NCI-H1436 (cell line): Measurements from ENCODE around the gene FYTTD1.

Source experiments
- DNase-seq: peaks from one replicate; lab custom pipeline; 2025; lab: John Stamatoyannopoulos, UW

Gene FYTTD1

DNA sequence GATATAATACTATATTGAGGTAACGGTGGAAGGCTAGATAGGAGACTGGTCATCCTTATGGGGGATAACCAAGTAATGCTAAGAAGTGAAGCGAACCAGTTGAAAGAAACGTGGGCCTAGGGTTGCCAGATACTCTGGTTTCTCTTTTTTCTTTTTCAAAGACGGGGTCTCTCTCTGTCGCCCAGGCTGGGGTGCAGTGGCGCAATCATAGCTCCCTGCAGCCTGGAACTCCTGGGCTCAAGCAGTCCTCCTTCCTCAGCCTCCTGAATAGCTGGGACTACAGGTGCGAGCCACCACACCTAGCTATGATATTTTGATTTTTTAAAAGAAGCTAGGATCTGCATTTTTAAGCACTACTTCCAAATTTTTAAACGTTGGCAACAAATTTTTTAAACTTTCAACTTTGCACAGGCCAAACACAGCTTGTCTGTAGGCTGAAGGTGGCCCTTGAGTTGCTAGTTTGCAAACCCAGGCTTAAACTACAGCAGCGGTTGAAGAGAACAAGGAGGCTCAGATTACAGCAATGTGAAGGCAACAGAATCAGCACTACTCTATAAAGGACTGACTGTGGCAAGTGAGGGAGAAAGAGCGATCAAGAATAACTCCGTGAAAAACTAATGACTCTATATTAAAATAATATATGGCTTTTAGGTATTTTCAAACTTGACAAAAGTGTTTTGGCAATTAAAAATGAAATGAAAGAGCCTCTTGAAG lies 11.8 kb upstream of the FYTTD1 start:
- no peak for DNase-seq

DNA sequence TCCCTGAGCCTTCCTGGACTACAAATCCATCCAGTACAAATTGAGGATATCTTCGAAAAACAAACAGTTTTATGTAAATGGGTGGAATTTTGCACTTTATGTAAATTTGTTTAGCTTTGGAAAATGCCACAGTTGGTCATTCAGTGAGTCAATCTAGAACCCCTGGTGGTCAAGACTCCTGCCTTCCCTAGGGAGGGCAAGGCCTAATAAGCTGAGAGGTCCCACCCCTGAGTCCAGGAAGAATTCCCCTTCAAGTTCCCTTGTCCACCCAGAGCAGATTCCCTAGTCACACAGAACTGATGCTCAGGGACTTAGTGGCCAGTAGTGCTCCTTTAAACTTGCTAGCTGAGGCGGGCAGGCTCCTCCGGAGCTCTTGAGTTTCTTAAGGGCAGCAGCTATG lies 6.9 kb upstream of the FYTTD1 start:
- no peak for DNase-seq

DNA sequence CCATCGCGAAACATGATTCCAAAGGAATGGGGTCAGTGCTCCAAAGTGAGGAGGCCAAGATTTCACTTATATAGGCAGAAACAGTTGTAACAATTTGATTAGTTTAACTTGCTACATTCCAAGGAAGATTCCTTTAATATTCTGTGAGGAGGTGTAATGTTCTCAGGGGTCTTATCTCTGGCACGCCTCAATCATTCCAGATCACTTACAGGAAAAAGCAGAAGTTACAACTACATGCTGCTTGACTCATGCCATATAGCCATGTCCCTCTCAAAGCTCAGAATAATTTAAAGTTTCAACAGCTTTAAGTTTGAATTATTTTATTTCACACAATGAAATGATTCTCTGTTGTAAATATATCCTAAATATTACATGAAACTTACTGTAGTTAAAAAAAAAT lies 3.5 kb upstream of the FYTTD1 start:
- no peak for DNase-seq

DNA sequence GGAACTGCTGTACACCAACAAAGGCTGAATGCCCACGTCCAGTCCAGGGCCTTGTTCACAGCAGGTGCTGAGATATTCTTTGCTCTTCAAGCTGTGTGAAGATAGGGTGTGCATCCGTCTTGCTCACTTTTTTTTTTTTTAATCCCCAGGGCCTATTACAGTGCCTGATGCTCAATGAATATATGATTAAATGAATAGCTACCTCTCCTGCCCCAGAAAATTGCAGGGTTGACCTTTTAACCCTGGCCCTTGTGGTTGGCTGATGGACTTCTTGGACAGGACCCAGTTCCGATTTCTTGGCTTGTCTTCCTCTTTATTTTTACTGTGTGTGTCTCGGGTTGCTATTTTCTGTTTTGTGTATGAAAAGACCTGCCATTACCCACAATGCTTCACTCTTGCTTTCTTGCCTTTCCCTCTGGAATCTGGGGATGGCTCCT lies 2.9 kb upstream of the FYTTD1 start:
- DNase-seq, result no peak

DNA sequence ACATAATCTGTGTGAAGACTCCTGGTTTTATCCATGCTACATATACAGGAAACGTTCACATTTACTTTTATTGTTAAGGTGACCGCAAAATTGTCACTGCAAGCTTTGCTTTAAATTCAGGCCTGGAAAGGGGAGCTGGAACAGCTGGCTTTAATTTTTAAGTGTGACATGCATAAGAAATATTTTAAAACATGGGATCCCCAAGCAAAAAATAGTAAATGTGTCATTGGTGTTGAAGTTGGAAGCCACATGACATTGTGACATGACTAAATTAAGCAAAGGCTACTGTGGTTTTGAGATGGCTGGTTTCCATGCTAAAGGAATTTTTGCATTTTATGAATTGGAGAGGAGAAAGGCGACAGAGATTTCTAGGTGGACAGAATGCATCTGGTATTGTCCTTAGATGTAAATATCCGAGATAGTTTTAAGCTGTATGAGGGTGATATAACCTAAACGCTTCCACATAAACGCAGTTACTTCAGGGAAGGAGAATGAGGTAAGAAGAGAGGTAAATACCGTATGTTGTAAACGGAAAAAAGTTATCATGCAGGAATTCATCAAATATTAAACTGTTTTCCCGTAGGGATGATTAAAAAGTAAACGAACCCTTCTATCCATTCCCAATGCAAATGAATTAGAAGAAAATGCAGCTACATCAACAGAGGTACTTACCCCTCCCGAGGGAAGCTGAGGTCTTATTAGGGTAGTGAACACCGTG lies 927 bp upstream of the FYTTD1 start:
- no peak for DNase-seq

DNA sequence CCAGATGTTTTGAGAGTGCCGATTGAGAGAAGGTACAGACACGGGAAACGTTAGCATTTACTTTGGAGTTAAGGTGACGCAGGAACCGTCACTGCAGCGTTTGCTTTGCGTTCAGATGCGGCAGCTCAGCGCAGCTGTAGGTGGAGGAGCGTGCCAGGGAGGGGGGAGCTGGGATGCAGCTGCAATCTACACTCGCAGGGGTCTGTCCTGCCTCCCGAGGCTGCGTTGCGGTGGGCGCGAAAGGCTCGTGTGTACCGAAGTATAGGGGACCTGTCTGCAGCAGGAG lies 425 bp upstream of the FYTTD1 start:
- peak; percentile 66 for DNase-seq

DNA sequence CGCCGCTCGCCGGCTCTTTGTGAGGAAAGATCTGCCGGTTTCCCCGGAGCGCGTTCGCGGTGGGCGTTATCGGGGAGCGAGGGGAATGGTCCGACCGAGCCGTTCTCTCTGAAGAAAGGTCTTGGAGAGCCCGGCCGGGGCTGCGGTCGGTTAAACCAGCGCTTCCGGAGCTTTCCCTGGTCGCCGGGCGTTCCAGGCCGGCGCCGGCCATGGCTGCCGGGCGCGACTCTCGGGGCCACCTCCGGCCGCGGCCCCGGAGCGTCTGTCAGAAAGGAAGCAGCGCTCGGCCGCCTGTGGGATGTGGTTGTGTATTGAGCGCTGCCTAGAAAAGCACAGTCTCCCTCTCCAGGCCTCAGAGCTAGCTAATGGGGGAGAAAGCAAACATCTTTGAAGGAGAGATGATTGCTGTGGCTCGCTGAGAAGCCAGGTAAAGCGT lies 731 bp downstream of the FYTTD1 start:
- DNase-seq, result peak; percentile 36

DNA sequence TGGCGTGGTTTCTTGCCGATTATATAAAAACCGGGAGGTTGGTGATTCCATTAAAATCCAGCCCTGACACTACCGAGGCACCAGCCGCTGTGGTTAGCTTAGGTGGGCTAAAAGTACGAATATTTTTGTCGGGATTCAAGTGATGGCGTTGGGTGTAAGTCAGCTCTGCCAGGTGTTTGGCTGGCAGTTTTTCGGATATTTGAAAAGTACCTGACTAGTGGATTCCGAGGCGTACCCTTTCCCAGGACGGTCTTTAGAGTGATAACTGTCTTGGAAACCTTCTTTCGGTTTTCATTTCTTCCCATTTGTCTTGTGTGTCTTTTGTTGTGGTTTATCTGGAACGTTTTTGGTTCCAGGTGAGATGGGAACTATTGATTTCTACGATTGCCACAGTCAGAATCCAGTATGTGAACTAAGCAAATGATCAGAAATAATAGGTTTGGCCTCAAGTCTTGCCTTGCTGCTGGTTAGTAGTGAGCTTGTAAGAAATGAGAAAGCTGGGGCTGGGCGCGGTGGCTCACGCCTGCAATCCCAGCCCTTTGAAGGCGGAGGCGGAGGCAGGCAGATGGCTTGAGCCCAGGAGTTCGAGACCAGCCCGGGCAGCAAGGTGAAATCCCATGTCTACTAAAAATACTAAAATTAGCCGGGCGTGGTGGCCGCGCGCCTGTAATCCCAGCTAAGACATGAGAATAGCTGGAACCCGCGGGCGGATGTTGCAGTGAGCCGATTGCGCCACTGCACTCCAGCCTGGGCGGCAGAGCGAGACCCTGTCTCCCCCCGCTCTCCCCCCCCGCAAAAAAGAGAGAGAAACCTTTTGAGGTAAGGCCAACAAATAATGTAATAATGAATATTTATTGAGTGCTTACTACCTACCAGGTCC lies 1.4 kb downstream of the FYTTD1 start:
- no peak for DNase-seq

DNA sequence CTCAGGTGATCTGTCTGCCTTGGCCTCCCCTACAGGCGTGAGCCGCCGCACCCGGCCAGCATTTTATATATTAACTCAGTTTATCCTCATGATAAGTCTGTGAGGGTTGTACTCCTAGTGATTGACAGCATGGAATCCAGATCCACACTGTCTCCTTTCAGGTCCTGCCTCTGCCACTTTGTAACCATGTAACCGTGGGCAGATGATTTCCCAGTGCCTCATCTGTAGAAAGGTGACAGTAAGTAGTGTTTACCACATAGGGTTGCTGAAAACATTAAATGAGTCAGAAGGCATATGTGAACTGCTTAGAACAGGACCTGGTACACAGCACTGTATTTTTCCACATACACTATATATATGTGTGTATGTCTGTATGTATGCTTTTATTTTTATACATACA lies 2.4 kb downstream of the FYTTD1 start:
- no peak for DNase-seq

DNA sequence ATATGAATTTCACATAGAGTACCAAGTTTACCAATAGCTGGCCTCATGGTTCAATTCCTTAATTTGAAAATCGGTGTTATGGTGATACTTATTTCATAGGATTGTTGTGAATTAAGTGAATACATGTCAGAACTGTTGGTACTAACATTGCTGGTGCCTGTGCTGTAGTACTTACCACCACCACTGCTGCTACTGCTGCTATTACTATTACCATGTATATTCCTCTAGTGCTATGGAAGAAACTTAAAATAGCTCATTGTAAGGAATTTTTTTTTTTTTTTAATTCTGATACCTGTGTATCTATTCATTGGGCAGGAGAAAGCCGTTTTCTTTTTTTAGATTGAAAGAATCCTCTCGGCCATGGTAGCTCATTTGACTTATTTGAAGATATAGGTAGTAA lies 3.6 kb downstream of the FYTTD1 start:
- no peak for DNase-seq

DNA sequence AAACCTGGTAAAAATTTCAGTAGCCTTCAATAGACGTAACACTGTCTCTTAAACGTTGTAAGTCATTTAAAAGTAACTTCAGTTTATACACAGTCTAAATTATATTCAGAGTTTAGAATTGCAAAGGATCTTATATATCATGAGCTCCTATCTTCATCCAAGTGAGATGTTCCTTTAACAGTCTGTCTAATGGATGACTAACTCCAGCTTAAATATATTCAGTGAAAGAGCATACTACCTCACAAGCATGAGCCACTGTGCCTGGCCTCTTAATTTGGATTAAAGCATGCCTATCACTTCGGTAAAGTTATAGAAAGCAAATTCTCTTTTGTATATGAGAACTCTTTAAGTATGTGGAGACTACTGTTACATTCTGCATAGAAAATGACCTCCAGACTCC lies 7.0 kb downstream of the FYTTD1 start:
- DNase-seq, result no peak

DNA sequence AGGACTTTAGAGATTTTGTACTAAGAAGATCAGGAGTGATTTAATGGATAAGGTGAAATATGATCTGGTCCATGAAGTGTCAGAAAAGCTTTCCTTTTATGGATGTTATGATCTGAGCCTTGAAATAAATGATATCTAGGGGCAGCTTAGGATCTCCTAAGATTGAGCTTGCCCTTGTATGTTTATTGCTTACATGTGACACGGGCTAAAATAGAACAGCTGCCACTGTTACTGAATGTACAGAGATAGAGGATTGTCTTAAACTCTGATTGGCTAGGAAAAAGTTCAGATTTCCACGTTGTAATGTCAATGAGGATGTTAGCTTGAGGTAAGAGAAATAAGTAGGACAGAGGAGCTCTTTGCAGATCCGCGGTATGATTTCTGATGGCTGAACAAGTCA lies 8.8 kb downstream of the FYTTD1 start:
- no peak for DNase-seq

DNA sequence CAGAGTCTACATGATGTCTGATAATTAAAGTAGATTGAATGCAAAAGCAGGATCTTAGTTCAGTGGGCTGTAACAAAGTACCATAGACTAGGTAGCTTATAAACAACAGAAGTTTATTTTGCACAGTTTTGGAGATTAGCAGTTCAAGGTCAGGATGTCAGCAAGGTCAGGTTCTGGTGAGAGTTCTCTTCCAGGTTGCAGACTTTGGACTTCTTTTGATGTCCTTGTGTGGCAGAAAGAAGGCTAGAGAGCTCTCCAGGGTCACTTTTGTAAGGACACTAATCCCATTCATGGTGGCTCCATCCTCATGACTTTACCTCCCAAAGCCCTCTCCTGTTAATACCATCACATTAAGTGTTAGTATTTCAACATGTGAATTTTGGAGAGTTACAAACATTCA lies 12.1 kb downstream of the FYTTD1 start:
- no peak for DNase-seq

DNA sequence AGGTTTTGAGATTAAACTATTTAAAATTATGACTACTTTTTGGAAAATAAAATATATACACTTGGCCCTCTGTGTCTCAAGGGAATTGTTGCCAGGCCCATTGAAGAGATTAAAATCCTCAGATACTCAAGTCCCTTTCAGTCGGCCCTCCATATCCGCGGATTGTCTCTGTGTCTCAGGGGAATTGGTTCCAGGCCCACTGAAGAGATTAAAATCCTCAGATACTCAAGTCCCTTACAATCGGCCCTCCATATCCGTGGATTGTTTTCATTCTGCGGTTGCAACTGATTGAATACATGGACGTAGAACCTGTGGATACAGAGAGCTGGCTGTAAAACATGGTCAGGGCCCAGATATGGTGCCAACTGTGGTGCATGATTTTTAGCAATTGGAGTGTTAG lies 25.6 kb downstream of the FYTTD1 start:
- no peak for DNase-seq

DNA sequence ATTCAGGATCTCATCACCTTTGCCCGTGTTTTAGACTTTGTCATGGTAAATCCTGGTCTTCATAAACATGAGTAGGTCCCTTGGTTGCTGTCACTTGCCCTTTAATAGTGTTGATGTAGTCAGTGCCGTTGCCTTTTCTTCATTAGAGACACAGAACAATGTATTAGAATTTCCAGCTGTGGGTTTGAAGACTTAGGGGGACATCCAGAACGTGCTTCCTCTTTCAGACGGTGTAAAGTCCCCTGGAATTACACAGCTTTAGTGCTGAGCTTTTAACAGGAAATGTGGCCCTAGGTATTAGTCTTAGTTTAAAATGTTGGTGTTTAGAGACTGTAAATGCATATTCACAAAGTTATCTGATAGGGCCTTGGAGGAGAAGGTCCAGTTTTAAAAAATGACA lies 32.5 kb downstream of the FYTTD1 start:
- DNase-seq, result no peak

DNA sequence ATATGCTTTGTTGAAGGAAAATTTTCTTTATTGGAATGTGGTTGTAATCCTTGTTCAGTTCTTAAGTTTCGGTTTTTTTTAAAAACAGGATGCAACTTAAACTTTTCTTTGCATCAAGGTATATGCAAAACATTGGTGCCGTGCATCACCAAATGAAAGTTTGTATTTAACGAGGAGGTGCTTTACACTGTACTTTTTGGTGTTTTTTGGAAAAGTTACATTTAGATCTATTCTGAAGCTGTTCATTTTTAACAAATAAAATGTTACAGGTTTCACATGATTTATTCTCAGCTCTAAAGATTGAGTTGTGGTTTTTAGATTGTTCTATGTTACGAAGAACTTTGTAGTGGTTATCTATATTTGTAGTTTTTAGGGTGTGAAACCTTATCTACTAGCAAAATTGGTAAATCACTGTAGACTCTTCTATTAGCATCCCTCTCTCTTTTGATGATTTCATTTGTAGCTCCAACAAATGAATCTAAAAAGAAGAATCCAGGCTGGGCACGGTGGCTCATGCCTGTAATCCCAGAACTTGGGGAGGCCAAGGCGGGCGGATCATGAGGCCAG lies 34.4 kb downstream of the FYTTD1 start:
- no peak for DNase-seq

DNA sequence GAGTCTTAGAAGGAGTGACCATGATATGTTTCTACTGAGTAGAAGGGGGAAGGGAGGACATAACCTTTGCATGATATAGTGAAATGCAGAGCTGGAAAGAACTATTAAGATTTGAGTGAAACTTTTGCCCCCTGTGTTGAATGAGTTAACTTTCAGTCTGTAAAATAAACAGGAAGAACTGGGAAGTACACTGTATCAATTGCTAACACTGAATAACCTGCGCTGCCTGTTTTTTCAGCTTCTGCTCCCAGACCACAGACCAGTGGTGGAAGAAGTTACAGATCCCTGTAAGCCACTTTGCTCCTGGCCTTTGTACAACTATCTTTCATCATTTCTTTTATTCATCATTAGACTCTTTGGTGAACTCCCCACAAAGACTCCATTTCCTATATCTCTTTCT lies 37.7 kb downstream of the FYTTD1 start:
- no peak for DNase-seq

DNA sequence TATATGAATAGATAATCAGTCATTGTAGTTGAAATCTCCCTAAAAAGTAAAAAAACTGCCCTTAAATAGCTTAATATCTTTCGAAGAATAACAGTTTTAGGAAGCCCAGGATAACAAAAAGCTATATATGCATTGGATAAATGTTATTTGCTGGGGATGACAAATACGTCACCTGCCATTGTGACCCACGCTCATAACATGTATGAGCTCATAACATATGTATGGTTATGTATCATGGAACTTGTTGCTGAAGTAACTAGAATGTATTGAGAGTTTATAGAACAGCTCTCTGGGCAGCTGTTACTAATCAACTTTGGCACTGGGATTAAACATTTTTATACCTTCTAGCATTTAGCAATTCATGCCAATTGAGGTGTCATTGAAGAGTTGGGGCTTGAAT lies 39.6 kb downstream of the FYTTD1 start:
- no peak for DNase-seq

DNA sequence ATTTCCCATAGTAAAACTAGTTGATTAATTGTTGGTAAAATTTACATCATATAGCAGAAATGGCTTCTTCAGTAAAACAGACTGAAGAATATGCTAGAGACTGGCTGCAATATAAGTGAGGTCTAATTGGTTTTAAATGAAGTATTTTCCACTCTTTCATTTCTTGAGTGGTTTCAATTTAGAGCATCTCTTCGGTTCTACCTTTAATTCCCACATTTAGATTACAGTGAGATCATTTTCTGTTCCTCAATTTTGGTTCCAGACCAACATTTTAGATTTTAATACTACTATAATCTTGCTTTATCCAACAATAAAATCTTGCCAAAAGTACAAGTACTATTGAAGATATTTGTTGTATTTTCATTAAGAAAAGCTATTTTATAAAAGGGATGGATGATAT lies 40.4 kb downstream of the FYTTD1 start:
- no peak for DNase-seq

DNA sequence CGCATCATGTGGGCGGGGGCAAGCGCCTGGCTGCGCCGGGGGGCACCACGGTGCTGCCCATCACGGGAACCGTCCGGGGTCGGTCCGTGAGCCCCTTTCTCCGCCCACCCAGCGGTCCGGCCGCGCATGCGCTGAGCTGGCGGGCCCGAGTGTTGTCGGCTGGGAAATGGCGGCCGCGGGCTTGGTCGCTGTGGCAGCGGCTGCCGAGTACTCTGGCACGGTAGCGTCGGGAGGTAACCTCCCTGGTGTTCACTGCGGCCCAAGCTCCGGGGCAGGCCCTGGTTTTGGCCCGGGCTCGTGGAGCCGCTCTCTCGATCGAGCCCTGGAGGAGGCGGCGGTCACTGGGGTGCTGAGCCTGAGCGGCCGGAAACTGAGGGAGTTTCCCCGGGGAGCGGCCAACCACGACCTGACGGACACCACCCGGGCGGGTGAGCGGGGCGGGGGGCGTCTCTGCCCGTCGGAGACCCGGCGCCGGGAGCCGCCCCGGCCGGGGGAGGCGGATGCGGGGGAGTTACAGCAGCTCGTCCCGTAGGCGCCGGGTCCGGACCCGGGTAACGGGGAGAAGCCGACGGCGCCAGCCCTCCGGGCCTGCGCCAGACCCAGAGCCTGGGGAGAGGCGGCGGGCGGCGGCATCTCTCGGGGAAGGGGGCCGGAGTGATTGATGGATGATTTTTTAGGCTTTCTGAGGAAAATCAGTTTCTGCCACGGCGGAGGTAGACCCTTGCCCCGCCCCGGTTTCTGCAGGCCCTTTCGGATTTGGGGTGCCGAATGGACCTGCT lies 41.6 kb downstream of the FYTTD1 start, which contains the start of gene LRCH3:
Gene LRCH3, plus strand, starts transcription at position 142 of the 779 bp plus-strand sequence. Its CDS starts 25 bp downstream, at position 167.
- peak; percentile 79 for DNase-seq

DNA sequence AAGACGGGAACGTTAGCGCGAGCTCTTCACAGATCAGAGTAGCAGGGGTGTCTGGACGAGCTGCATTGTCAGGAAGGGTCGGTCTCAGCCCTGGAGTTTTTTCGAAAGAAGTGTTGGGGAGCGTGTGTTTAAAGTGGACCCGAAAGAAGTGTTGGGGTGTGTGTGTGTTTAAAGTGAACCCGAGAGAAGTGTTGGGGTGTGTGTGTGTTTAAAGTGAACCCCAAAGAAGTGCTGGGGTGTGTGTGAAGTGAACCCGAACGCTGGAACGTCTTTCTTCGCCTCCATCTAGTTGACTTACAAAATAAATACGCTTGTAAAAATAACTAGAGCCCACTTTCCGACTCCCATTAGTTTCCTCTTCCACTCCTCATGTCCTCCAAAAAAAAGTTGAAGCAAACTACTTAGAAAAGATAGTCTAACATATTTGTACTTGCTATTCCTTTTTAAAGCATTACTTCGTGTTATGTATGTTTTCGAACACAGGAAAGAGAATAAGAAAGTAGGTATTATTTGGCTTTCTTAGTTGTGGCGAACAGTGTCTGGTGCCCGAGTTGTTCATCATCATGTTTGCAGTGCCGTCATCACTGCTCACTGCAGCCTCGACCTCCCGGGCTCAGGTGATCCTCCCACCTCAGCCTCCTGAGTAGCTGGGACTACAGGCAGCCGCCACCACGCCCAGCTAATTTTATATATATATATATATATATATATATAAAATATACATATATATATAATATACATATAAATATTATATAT lies 42.4 kb downstream of the FYTTD1 start:
- DNase-seq, result no peak
